ENCODE measurements around the gene ADGRV1. TPM values are rescaled to one million over a fixed set of nuclear protein-coding genes. Genes with fewer than 3 reads are reported as not detected.

Gene ADGRV1
- total RNA-seq, 4 donors from 2014 or later: 1.9 to 11.3 TPM; not detected in 2

DNA sequence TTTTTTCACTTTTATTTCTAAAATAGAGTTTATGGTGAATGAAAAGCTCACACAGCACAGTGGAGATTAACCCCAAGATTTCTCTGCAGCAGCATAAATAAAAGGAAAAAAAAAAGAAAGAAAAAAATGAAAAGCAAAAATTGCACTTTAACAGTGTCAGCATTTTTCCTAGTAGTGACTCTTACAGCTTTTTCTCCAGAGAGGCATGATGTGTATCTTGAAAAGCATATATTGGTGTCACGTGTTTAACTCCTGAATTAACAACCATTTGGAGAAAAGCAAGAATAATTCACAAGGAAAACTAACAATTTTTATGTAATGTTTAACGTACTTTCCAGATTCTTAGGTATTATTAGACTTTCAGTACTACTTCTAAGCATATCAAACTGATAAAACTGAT, 67.9 kb downstream of the ADGRV1 start:
- intact Hi-C loops (cut with DNase I; ENCODE audit: low total_unique reads): no loop called here
- no peaks in the 10 kb centered on the region for H3K27me3 ChIP-seq
- DNase-seq: no peak
- H3K27ac ChIP-seq: no peak overlapping the region
- H3K9me3 ChIP-seq: no peaks in the 10 kb centered on the region
- H3K4me3 ChIP-seq: no peak overlapping the region
- H3K36me3 ChIP-seq: no peaks in the 10 kb centered on the region
- no peaks in the 10 kb centered on the region for H3K4me1 ChIP-seq
- TF ChIP-seq POLR2A (IDR thresholded peaks at IDR 0.05): no peak
- TF ChIP-seq, protein P1, sequence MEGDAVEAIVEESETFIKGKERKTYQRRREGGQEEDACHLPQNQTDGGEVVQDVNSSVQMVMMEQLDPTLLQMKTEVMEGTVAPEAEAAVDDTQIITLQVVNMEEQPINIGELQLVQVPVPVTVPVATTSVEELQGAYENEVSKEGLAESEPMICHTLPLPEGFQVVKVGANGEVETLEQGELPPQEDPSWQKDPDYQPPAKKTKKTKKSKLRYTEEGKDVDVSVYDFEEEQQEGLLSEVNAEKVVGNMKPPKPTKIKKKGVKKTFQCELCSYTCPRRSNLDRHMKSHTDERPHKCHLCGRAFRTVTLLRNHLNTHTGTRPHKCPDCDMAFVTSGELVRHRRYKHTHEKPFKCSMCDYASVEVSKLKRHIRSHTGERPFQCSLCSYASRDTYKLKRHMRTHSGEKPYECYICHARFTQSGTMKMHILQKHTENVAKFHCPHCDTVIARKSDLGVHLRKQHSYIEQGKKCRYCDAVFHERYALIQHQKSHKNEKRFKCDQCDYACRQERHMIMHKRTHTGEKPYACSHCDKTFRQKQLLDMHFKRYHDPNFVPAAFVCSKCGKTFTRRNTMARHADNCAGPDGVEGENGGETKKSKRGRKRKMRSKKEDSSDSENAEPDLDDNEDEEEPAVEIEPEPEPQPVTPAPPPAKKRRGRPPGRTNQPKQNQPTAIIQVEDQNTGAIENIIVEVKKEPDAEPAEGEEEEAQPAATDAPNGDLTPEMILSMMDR (IDR thresholded peaks at IDR 0.05): no peak

DNA sequence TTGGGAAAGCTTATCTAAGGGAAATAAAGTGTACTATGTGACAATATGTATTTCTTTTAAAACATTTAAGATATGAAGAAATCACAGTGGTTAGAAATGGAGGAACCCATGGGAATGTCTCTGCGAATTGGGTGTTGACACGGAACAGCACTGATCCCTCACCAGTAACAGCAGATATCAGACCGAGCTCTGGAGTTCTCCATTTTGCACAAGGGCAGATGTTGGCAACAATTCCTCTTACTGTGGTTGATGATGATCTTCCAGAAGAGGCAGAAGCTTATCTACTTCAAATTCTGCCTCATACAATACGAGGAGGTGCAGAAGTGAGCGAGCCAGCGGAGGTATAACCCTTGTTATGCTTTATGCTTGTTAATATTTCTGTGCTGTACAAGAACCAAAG, 69.9 kb downstream of the ADGRV1 start:
- no peak overlapping the region for H3K4me3 ChIP-seq
- no peak for TF ChIP-seq POLR2A (IDR thresholded peaks at IDR 0.05)
- TF ChIP-seq, protein P1 (IDR thresholded peaks at IDR 0.05): no peak
- DNase-seq: no peak
- H3K36me3 ChIP-seq: no peaks in the 10 kb centered on the region
- intact Hi-C loops (cut with DNase I; ENCODE audit: low total_unique reads): no loop called here
- no peaks in the 10 kb centered on the region for H3K27me3 ChIP-seq
- H3K27ac ChIP-seq: no peak overlapping the region
- H3K4me1 ChIP-seq: no peaks in the 10 kb centered on the region
- H3K9me3 ChIP-seq: no peaks in the 10 kb centered on the region

DNA sequence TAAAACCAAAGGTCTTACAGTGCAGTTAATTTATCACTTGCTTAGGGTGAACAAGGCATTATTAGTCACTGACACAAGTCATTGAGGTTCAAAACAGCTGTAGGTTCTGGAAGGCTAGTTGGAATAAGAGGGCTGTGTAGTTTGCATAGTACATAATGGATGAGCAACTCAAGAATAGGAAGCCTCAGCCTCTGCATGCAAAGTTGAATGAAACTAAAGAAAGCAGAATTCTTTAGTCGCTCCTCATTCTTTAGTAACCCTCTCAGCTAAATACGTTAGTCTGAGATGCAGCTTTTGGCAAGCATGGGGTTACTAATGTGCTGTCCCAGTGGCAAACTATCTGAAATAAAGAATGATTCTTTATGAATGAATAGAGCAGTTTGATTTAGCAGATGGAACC, 74.2 kb downstream of the ADGRV1 start:
- Histone ChIP-seq H3K27ac (no peak overlapping the region), H3K36me3 (no peaks in the 10 kb centered on the region), H3K4me3 (no peak overlapping the region), H3K9me3 (no peaks in the 10 kb centered on the region), H3K4me1 (no peaks in the 10 kb centered on the region), H3K27me3 (no peaks in the 10 kb centered on the region)
- TF ChIP-seq POLR2A (IDR thresholded peaks at IDR 0.05): no peak
- TF ChIP-seq, protein P1 (IDR thresholded peaks at IDR 0.05): no peak
- intact Hi-C loops (cut with DNase I; ENCODE audit: low total_unique reads): no loop called here
- DNase-seq: no peak

GRCh38 chr5:90636948-90637347, 78.4 kb downstream of the ADGRV1 start:
- H3K4me1 ChIP-seq: no peaks in the 10 kb centered on the region
- TF ChIP-seq POLR2A (IDR thresholded peaks at IDR 0.05): no peak
- intact Hi-C loops (cut with DNase I; ENCODE audit: low total_unique reads): no loop called here
- no peak overlapping the region for H3K27ac ChIP-seq
- H3K4me3 ChIP-seq: no peak overlapping the region
- H3K36me3 ChIP-seq: no peaks in the 10 kb centered on the region
- H3K9me3 ChIP-seq: no peaks in the 10 kb centered on the region
- DNase-seq: no peak
- no peaks in the 10 kb centered on the region for H3K27me3 ChIP-seq

- TF ChIP-seq, protein P1 (IDR thresholded peaks at IDR 0.05): no peak
- TF ChIP-seq POLR2A (IDR thresholded peaks at IDR 0.05): no peak
- Histone ChIP-seq H3K27ac (no peak overlapping the region), H3K36me3 (no peaks in the 10 kb centered on the region), H3K4me3 (no peak overlapping the region), H3K4me1 (no peaks in the 10 kb centered on the region), H3K9me3 (no peaks in the 10 kb centered on the region), H3K27me3 (no peaks in the 10 kb centered on the region)
- intact Hi-C loops (cut with DNase I; ENCODE audit: low total_unique reads): no loop called here
- no peak for DNase-seq
Observed at GRCh38 chr5:90637731-90638130, 79.1 kb downstream of the ADGRV1 start.

DNA sequence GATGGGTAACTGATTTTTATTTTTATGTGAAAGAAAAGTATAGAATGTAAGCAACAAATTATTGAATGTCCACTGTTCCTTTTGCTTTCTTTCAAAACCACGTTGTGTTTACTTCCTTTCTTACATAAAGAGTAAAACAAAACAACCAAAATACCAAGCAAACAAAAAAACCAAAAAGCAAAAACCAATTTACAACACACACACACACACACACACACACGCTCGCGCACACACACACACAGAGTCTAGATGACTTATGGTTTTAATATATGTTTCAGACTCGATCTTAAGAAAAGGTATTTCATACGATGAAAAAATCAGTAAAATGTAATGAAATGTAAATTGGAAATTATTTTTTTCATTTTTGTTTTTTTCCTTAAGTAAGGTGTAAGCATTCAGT, 80.3 kb downstream of the ADGRV1 start:
- no peaks in the 10 kb centered on the region for H3K4me1 ChIP-seq
- no peak for TF ChIP-seq POLR2A (IDR thresholded peaks at IDR 0.05)
- TF ChIP-seq, protein P1 (IDR thresholded peaks at IDR 0.05): no peak
- intact Hi-C loops (cut with DNase I; ENCODE audit: low total_unique reads): no loop called here
- no peak overlapping the region for H3K4me3 ChIP-seq
- H3K9me3 ChIP-seq: no peaks in the 10 kb centered on the region
- no peak overlapping the region for H3K27ac ChIP-seq
- DNase-seq: no peak
- H3K36me3 ChIP-seq: no peaks in the 10 kb centered on the region
- H3K27me3 ChIP-seq: no peaks in the 10 kb centered on the region
